Activated CD8-positive, alpha-beta T cell treated with anti-CD3 and anti-CD28 coated beads for 36 hours (primary cell): ENCODE results near the gene SRMS. TPM values are rescaled to one million over a fixed set of nuclear protein-coding genes. Genes with fewer than 3 reads are reported as not detected.
A peak's percentile ranks its signal among the peaks of the same experiment; 100 is the strongest.
"Not testable (repeated sequence)": the region's sequence is repeated elsewhere in the genome, so short reads cannot be mapped to it uniquely, and the experiment has no call there.

Experiments used
- ATAC-seq: fragments of 200-7000 bp; cut with Tn5 transposase; one replicate; pipeline ENCODE4 v1.10.0; 2021; ENCODE audit warnings: mild to moderate bottlenecking, moderate library complexity
- CTCF ChIA-PET: fragments of 350-600 bp; sonication (Branson Sonifier 250); formaldehyde crosslinking; loops from one replicate; lab custom pipeline; 2021; ENCODE audit warnings: antibody characterized with exemption; lab: Charles Lee
- POLR2A ChIA-PET: fragments of 350-600 bp; sonication (Branson Sonifier 250); formaldehyde crosslinking; loops from one replicate; lab custom pipeline; 2021; ENCODE audit warnings: antibody characterized with exemption; lab: Charles Lee
- DNase-seq: peaks from one replicate; pipeline ENCODE4 v3.0.0-alpha.2; 2020
- H3K27ac Mint-ChIP-seq: one replicate; pipeline ENCODE4 v1.8.0; 2021; ENCODE audit warnings: mild to moderate bottlenecking, mixed read lengths
- H3K27me3 Mint-ChIP-seq: one replicate; pipeline ENCODE4 v1.8.0; 2021; ENCODE audit warnings: mixed read lengths
- H3K36me3 Mint-ChIP-seq: one replicate; pipeline ENCODE4 v1.8.0; 2021; ENCODE audit warnings: low read depth, mixed read lengths
- H3K4me1 Mint-ChIP-seq: one replicate; pipeline ENCODE4 v1.8.0; 2021; ENCODE audit warnings: low read depth, mixed read lengths
- H3K4me3 Mint-ChIP-seq: one replicate; pipeline ENCODE4 v1.8.0; 2021; ENCODE audit warnings: mild to moderate bottlenecking, moderate library complexity, mixed read lengths
- H3K9me3 Mint-ChIP-seq: one replicate; pipeline ENCODE4 v1.8.0; 2021; ENCODE audit warnings: mixed read lengths
- CTCF ChIP-seq: fragments of 200-600 bp; IDR thresholded peaks from one replicate; pipeline ENCODE4 v1.8.0; 2022; ENCODE audit warnings: antibody characterized with exemption, mild to moderate bottlenecking
- intact Hi-C: fragments of 100-400 bp; cut with micrococcal nuclease; formaldehyde crosslinking; loops from one replicate; pipeline ENCODE4 v1.10.0; 2022
- total RNA-seq, 2 experiments: library from RNA; stranded (reverse); gene quantifications; one replicate each; pipeline ENCODE4 v1.2.3, GENCODE V29; 2021

The SRMS gene
- total RNA-seq, 2 experiments from 2014 or later: not detected

GRCh38 chr20:63560856-63561609 is 13.5 kb upstream of the SRMS start:
- peaks cover 3% of the 10 kb centered on the region for H3K36me3 Mint-ChIP-seq
- DNase-seq (no peak), ATAC-seq (no peak)
- no peak overlapping the region for H3K4me3 Mint-ChIP-seq
- no peak overlapping the region for H3K27ac Mint-ChIP-seq
- TF ChIP-seq CTCF: no peak
- no peaks in the 10 kb centered on the region for H3K9me3 Mint-ChIP-seq
- no peaks in the 10 kb centered on the region for H3K27me3 Mint-ChIP-seq
- peaks cover 1% of the 10 kb centered on the region for H3K4me1 Mint-ChIP-seq
- intact Hi-C loops: no loop called here
- ChIA-PET CTCF (interaction anchor here (2.2 kb wide), 1 partner anchor 23 kb away, joined by 8 read pairs; the partner anchor contains the start of gene PTK6), POLR2A (interaction anchor here (0.8 kb wide), 1 partner anchor 15 kb away, joined by 3 read pairs; no protein-coding TSS in a partner anchor)

DNA sequence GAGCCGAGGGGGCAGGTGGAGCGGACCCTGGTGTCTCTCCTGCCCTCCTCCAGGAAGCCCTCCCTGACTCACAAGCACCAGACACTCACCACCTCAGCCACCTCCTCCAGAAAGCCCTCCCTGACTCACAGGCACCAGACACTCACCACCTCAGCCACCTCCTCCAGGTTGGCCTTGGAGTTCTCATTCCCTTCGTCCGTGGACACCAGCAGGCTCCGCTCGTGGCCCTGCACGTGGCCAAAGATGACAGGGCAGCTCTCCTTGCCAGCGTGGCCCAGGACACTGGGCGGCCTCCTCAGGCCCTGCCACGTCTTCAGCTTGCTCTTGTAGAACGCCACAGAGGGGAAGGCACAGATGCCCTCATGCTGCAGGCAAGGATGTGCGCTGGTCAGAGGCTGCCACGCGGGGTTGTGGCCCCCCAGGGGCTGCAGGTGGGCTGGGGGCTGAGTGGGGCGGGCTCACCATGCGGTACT is 12.8 kb upstream of the SRMS start:
- no peaks in the 10 kb centered on the region for H3K27me3 Mint-ChIP-seq
- H3K36me3 Mint-ChIP-seq: peaks cover 3% of the 10 kb centered on the region
- H3K27ac Mint-ChIP-seq: no peak overlapping the region
- ChIA-PET CTCF (interaction anchor here (2.2 kb wide), 1 partner anchor 23 kb away, joined by 8 read pairs; the partner anchor contains the start of gene PTK6), POLR2A (no interaction called here)
- no peaks in the 10 kb centered on the region for H3K9me3 Mint-ChIP-seq
- DNase-seq (no peak), ATAC-seq (peak; percentile 40)
- H3K4me1 Mint-ChIP-seq: peaks cover 1% of the 10 kb centered on the region
- intact Hi-C loops: no loop called here
- no peak overlapping the region for H3K4me3 Mint-ChIP-seq
- TF ChIP-seq CTCF: no peak

DNA sequence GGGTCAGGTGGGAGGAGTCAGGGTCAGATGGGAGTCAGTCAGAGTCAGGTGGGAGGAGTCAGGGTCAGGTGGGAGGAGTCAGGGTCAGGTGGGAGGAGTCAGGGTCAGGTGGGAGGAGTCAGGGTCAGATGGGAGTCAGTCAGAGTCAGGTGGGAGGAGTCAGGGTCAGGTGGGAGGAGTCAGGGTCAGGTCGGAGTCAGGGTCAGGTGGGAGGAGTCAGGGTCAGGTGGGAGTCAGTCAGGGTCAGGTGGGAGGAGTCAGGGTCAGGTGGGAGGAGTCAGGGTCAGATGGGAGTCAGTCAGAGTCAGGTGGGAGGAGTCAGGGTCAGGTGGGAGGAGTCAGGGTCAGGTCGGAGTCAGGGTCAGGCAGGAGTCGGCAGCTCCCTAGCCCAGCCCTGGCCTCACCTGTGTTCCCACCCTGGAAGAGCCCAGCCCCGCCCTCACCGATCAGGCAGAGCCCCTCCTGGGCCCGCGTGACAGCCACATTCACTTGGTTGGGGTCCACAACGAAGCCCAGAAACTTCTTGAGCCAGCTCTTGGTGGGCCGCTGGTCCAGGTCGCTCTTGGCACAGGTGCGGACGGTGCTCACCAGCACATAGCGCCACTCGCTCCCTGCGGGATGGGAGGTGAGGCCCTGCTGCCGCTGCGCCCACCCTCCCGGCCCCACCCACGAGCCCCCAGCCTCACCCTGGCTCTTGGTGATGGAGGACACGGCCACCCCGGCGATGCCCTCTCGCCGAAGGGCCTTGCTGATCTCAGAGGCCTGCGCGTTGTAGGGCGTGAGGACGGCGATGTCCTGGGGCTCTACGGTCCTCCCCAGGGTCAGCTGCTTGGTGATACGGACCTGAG is 12.2 kb upstream of the SRMS start:
- H3K4me3 Mint-ChIP-seq, H3K27ac Mint-ChIP-seq, H3K4me1 Mint-ChIP-seq, H3K9me3 Mint-ChIP-seq, intact Hi-C loops, ATAC-seq, H3K36me3 Mint-ChIP-seq, H3K27me3 Mint-ChIP-seq: not testable (repeated sequence)
- CTCF ChIA-PET: interaction anchor here (2.2 kb wide), 1 partner anchor 22 kb away, joined by 8 read pairs; the partner anchor contains the start of gene PTK6
- DNase-seq: peak; percentile 38
- POLR2A ChIA-PET: interaction anchor here (0.8 kb wide), 1 partner anchor 22 kb away, joined by 3 read pairs; no protein-coding TSS in a partner anchor

GRCh38 chr20:63558804-63559484 is 11.4 kb upstream of the SRMS start:
- ChIA-PET POLR2A (interaction anchor here (0.8 to 1.5 kb wide), 2 partner anchors 15 to 21 kb away, joined by 3 read pairs; partner anchors contain the start of gene HELZ2), CTCF (no interaction called here)
- peaks cover 3% of the 10 kb centered on the region for H3K36me3 Mint-ChIP-seq
- intact Hi-C loops: no loop called here
- H3K9me3 Mint-ChIP-seq: no peaks in the 10 kb centered on the region
- no peak overlapping the region for H3K27ac Mint-ChIP-seq
- DNase-seq (no peak), ATAC-seq (no peak)
- no peaks in the 10 kb centered on the region for H3K27me3 Mint-ChIP-seq
- no peak for TF ChIP-seq CTCF
- no peak overlapping the region for H3K4me3 Mint-ChIP-seq
- H3K4me1 Mint-ChIP-seq: peaks cover 1% of the 10 kb centered on the region

DNA sequence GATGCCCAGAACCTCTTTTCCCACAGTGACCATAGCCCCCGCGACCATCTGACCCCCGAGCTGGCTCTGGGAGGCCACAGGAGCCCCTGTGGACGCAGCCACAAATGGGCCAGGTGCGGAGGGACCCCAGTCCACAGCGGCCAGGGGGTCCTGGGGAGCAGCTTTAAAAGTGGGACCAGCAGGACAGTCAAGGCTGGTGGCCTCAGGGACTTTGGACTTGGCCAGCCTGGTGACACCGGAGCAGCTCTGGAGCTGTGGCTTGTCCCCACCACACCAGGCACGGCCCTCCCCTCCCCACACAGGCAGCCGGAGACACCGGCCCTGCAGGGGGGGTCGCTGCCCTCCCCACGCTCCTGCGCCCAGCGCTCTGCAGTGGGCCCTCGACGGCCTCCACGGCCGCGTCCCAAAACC is 9.9 kb upstream of the SRMS start:
- no peaks in the 10 kb centered on the region for H3K9me3 Mint-ChIP-seq
- peaks cover 8% of the 10 kb centered on the region for H3K4me1 Mint-ChIP-seq
- DNase-seq (no peak), ATAC-seq (no peak)
- H3K36me3 Mint-ChIP-seq: peaks cover 3% of the 10 kb centered on the region
- no peak for TF ChIP-seq CTCF
- no peak overlapping the region for H3K4me3 Mint-ChIP-seq
- H3K27me3 Mint-ChIP-seq: no peaks in the 10 kb centered on the region
- POLR2A ChIA-PET: interaction anchor here (0.9 to 1.5 kb wide), 2 partner anchors 10 to 16 kb away, joined by 3 to 4 read pairs; partner anchors contain the start of gene HELZ2
- CTCF ChIA-PET: interaction anchor here (0.9 to 1.8 kb wide), 3 partner anchors 11 to 218 kb away, joined by 3 to 6 read pairs (median 6); partner anchors contain the start of gene PTK6
- intact Hi-C loops: no loop called here
- no peak overlapping the region for H3K27ac Mint-ChIP-seq
